Testis (tissue), 2 donors: ENCODE data around the gene SAP25.

Source experiments
- CTCF ChIP-seq, 3 experiments: fragments of 450-650 bp in 2 of 3; fragments of 200-600 bp in 1 of 3; sonication (generic) in 1 of 3; IDR thresholded peaks; one replicate each; pipeline ENCODE4 v1.5.1; 2016 to 2019; ENCODE audit warnings: antibody characterized with exemption in 3 of 3, mild to moderate bottlenecking in 2 of 3, moderate library complexity in 1 of 3
- POLR2A ChIP-seq: fragments of 450-650 bp; IDR thresholded peaks from one replicate; pipeline ENCODE4 v1.6.1; 2017; ENCODE audit warnings: antibody characterized with exemption, mild to moderate bottlenecking, moderate library complexity

GRCh38 chr7:100577507-100577906 is 3.8 kb upstream of the SAP25 start:
- TF ChIP-seq CTCF (IDR thresholded peaks at IDR 0.05), result no peak
- no peak for TF ChIP-seq POLR2A
